ENCODE results near the gene C1QTNF6. TPM values are rescaled to one million over a fixed set of nuclear protein-coding genes. Genes with fewer than 3 reads are reported as not detected.
A peak's percentile ranks its signal among the peaks of the same experiment; 100 is the strongest.

C1QTNF6 gene
- total RNA-seq, 1 experiment from 2014 or later: 1.7 TPM

DNA sequence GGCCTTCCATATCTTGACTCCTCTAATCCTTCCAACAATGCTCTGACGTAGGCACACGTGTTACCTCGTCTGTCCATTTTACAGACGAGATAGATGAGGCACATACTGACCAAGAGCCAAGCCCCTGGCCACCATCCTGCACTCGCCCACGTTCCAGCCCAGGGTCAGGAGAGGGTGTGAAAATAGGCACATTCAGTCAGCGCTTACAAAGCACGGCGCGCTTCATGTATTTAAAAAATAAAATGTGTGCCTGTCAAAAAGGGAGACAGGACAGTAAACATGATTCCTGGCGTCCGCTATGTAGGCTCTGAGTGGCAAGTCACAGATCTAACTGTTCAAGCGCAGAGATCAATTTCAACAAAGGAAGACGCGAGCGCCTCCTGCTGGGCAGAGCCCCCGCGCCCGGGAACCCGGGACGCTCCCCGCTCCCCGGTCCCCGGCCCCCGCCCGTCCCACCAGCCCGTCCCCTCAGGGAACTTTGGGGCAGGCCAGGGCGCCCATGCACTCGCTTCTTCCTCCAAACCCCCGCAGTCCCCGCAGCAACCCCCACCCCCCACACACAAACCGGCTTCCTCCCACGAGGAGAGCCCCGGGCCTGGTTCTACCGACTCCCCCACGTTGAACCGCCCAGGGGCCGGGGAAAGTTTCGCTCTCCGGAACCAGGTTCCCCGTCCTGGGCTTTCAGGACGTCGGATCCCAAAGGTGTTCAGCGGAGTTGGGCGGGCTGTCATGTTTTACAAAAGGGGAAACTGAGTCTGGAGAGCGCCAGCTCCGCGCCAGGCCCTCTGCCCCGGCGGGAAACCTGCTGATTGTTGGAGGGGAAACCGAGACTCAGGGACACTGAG lies 10.4 kb upstream of the C1QTNF6 start:
- H3K4me1 ChIP-seq (ENCODE audit: low read length): peaks cover 28% of the 10 kb centered on the region
- H3K27me3 ChIP-seq (ENCODE audit: low read length): no peaks in the 10 kb centered on the region
- H3K9me3 ChIP-seq (ENCODE audit: low read length): no peaks in the 10 kb centered on the region
- no peaks in the 10 kb centered on the region for H3K36me3 ChIP-seq (ENCODE audit: insufficient read depth, low read length)
- H3K79me2 ChIP-seq (ENCODE audit: low read length): no peaks in the 10 kb centered on the region
- peak overlapping the region; percentile 72; the same call in 1 of the 2 replicates for H2AFZ ChIP-seq (ENCODE audit: low read length)
- peaks cover 11% of the 10 kb centered on the region; the same call in 1 of the 2 replicates for H4K20me1 ChIP-seq (ENCODE audit: insufficient read depth, low read depth, low read length)
- peak overlapping the region; percentile 83 for H3K9ac ChIP-seq (ENCODE audit: low read length)
- DNase-seq: peak; percentile 93
- peak overlapping the region; percentile 78 for H3K4me3 ChIP-seq (ENCODE audit: low read length)
- peak overlapping the region; percentile 94 for H3K4me2 ChIP-seq (ENCODE audit: low read depth, low read length, poor library complexity, severe bottlenecking)
- H3K27ac ChIP-seq (ENCODE audit: low read length): peak overlapping the region; percentile 82
- H3K9me2 ChIP-seq (replicated peaks; ENCODE audit: insufficient read depth, low read length): no peaks in the 10 kb centered on the region

DNA sequence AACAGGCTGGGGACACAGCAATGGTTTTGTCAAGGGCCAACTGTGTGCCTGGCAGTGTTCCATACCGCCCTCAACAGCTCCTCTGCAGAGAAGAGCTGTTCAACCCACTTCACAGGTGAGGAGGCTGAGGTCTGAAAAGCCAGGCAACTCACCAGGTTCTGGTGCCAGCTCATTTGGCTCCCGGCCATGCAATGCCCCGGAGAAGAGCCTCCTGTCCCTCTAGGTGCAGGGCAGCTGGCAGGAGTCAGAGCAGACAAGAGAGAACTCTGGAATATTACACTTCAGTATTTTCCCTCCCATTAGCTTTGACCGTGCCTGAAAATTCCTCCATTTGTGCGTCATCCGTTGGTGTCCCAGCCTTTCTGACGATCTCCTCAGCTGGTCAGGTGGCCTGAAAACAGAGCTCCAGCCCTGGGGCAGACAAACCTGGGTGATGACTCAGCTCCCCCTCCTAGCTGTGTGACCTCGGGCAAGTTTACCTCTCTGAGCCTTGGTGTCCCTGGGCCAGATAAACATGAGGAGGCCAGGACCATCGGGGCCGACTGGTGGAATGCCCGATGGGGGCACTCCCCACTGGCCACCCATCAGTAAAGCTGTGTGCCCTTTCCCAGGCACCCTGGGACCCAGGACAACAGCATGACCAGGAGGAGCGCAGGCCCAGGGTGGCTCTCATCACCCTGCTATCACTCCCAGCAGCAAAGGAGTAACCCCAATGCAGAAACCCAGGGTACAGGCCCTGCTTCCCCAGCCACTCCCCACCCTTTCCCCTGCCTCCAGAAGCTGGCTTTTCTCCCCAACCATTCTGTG lies 9.6 kb upstream of the C1QTNF6 start:
- Histone ChIP-seq H3K4me3 (ENCODE audit: low read length) (peak overlapping the region; percentile 78), H3K79me2 (ENCODE audit: low read length) (no peaks in the 10 kb centered on the region), H2AFZ (ENCODE audit: low read length) (no peak overlapping the region), H3K4me2 (ENCODE audit: low read depth, low read length, poor library complexity, severe bottlenecking) (peak overlapping the region; percentile 94), H3K9me3 (ENCODE audit: low read length) (no peaks in the 10 kb centered on the region), H3K27ac (ENCODE audit: low read length) (no peak overlapping the region), H3K27me3 (ENCODE audit: low read length) (no peaks in the 10 kb centered on the region), H3K4me1 (ENCODE audit: low read length) (peaks cover 28% of the 10 kb centered on the region), H3K9ac (ENCODE audit: low read length) (peak overlapping the region; percentile 83), H4K20me1 (ENCODE audit: insufficient read depth, low read depth, low read length) (peaks cover 11% of the 10 kb centered on the region; the same call in 1 of the 2 replicates), H3K36me3 (ENCODE audit: insufficient read depth, low read length) (no peaks in the 10 kb centered on the region), H3K9me2 (replicated peaks; ENCODE audit: insufficient read depth, low read length) (no peaks in the 10 kb centered on the region)
- DNase-seq: no peak

DNA sequence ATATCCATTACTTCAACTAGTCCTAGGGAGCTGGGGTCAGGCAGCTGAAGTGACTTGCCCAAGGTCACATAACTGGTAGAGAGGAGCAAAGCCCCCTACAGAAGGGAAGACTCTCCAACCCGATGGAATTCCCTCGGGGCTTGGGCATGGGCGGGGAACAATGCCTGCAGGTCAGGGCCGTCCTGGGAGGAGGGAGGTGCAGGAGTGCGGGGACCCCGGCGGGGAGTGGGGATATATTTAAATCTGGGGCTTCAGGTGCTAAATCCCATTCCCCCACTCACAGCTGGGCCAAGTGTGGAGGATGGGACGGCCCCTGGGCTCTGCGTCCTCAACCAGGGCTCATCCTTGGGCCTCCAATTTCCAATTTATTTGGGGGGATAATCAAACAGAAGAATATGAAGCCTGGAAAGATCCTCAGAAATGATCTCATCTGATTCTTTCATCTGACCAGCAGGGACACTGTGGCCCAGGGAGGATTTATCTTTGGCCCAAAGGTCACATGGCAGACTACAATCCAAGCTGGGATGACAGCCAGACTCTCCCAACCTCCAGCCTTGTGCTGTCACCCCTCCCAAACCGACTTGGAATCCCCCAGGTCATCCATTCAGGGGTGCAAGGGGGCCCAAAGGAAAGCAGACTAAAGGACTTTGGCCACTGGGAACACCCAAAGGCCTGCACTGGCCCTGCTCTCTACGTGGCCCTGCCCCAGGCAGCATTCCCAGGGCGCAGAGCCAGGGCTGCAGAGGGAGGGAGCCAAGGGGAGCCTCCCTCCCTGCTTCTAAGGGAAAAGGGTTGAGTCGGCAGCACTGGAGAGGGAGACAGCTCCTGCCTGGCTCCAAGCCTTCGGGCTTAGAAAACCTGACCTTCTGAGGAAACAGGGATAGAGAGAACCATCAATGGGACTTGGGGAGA lies 8.7 kb upstream of the C1QTNF6 start:
- Histone ChIP-seq H3K27ac (ENCODE audit: low read length) (no peak overlapping the region), H2AFZ (ENCODE audit: low read length) (no peak overlapping the region), H3K4me2 (ENCODE audit: low read depth, low read length, poor library complexity, severe bottlenecking) (no peak overlapping the region), H4K20me1 (ENCODE audit: insufficient read depth, low read depth, low read length) (peaks cover 11% of the 10 kb centered on the region; the same call in 1 of the 2 replicates), H3K4me3 (ENCODE audit: low read length) (no peak overlapping the region), H3K36me3 (ENCODE audit: insufficient read depth, low read length) (no peaks in the 10 kb centered on the region), H3K27me3 (ENCODE audit: low read length) (no peaks in the 10 kb centered on the region), H3K9ac (ENCODE audit: low read length) (no peak overlapping the region), H3K4me1 (ENCODE audit: low read length) (peaks cover 28% of the 10 kb centered on the region), H3K79me2 (ENCODE audit: low read length) (no peaks in the 10 kb centered on the region), H3K9me3 (ENCODE audit: low read length) (no peaks in the 10 kb centered on the region), H3K9me2 (replicated peaks; ENCODE audit: insufficient read depth, low read length) (no peaks in the 10 kb centered on the region)
- no peak for DNase-seq

DNA sequence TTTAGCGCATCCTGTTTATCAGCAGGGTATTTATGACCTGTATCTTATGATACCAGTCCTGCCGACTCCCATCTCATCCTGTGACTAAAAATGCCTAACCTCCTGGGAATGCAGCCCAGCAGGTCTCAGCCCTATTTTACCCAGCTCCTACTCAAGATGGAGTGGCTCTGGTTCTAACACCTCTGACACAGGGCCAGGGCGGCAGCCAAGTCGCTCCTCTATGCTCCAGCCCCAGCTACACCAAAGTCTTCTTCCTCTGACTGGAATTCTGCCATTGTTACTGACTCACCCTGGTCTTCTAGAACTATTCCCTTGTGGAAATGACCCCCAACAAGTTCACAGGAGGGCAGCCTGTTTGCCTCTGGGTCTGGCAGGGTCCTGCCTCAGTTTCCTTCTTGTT lies 7.9 kb upstream of the C1QTNF6 start:
- Histone ChIP-seq H3K36me3 (ENCODE audit: insufficient read depth, low read length) (no peaks in the 10 kb centered on the region), H3K27me3 (ENCODE audit: low read length) (no peaks in the 10 kb centered on the region), H3K9ac (ENCODE audit: low read length) (no peak overlapping the region), H4K20me1 (ENCODE audit: insufficient read depth, low read depth, low read length) (peaks cover 11% of the 10 kb centered on the region; the same call in 1 of the 2 replicates), H3K9me2 (replicated peaks; ENCODE audit: insufficient read depth, low read length) (no peaks in the 10 kb centered on the region), H2AFZ (ENCODE audit: low read length) (no peak overlapping the region), H3K4me3 (ENCODE audit: low read length) (no peak overlapping the region), H3K9me3 (ENCODE audit: low read length) (no peaks in the 10 kb centered on the region), H3K4me2 (ENCODE audit: low read depth, low read length, poor library complexity, severe bottlenecking) (no peak overlapping the region), H3K4me1 (ENCODE audit: low read length) (peaks cover 27% of the 10 kb centered on the region), H3K27ac (ENCODE audit: low read length) (no peak overlapping the region), H3K79me2 (ENCODE audit: low read length) (no peaks in the 10 kb centered on the region)
- DNase-seq: no peak

DNA sequence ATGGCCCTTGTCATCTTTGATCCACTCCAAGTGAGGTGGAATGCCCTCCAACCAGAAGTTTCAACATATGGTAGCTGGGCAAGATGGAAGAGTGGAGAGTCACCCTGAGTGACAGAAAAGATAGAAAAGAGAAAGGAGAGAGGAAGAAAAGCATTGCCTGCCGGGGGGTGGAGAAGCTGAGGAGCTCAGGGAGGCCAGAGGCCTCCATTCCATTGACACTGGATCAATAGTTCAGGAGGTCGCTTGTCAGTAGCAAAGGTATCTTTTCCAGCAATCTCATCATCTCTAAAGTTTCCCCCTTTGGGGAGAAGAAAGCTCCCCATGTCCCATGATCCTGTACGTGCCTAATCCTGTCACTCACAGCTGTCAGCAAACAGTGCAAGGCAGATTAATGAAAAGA lies 6.7 kb upstream of the C1QTNF6 start:
- Histone ChIP-seq H3K4me1 (ENCODE audit: low read length) (peaks cover 17% of the 10 kb centered on the region), H3K9me3 (ENCODE audit: low read length) (no peaks in the 10 kb centered on the region), H3K9me2 (replicated peaks; ENCODE audit: insufficient read depth, low read length) (no peaks in the 10 kb centered on the region), H3K4me3 (ENCODE audit: low read length) (no peak overlapping the region), H3K27me3 (ENCODE audit: low read length) (no peaks in the 10 kb centered on the region), H2AFZ (ENCODE audit: low read length) (no peak overlapping the region), H3K79me2 (ENCODE audit: low read length) (no peaks in the 10 kb centered on the region), H3K27ac (ENCODE audit: low read length) (no peak overlapping the region), H3K4me2 (ENCODE audit: low read depth, low read length, poor library complexity, severe bottlenecking) (no peak overlapping the region), H3K9ac (ENCODE audit: low read length) (no peak overlapping the region), H3K36me3 (ENCODE audit: insufficient read depth, low read length) (no peaks in the 10 kb centered on the region), H4K20me1 (ENCODE audit: insufficient read depth, low read depth, low read length) (peaks cover 11% of the 10 kb centered on the region; the same call in 1 of the 2 replicates)
- no peak for DNase-seq

DNA sequence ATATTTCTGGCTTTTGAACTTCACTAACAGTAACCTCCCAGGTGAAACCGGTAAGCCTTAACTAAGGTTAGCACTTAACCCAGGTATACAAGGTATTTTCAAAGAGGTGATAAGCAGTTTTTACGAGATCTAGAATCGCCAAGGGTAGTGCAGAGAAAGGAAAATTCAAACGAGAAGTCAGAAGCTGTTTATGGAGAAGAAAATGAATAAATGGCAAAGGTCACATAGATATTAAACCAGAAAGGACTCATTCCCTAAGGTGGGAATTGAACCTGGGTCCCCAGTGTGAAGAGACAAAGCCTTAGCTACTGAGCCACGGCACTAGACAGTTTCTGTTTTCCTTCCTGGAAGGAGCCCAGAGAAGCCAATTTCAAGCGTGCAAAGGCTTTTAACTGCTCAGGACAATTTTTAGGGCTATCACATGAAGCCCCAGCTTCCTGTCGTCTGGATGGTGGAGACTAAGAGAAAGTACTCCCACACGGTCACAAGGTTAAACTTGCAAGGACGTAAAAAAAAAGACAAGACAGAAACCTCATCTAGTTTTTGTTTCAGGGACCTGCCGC lies 5.7 kb upstream of the C1QTNF6 start:
- peaks cover 9% of the 10 kb centered on the region for H3K4me1 ChIP-seq (ENCODE audit: low read length)
- no peak overlapping the region for H2AFZ ChIP-seq (ENCODE audit: low read length)
- H3K4me3 ChIP-seq (ENCODE audit: low read length): no peak overlapping the region
- no peak overlapping the region for H3K27ac ChIP-seq (ENCODE audit: low read length)
- no peaks in the 10 kb centered on the region for H3K79me2 ChIP-seq (ENCODE audit: low read length)
- no peaks in the 10 kb centered on the region for H3K9me2 ChIP-seq (replicated peaks; ENCODE audit: insufficient read depth, low read length)
- no peaks in the 10 kb centered on the region for H3K27me3 ChIP-seq (ENCODE audit: low read length)
- no peak overlapping the region for H3K4me2 ChIP-seq (ENCODE audit: low read depth, low read length, poor library complexity, severe bottlenecking)
- H3K9ac ChIP-seq (ENCODE audit: low read length): no peak overlapping the region
- H3K9me3 ChIP-seq (ENCODE audit: low read length): no peaks in the 10 kb centered on the region
- no peaks in the 10 kb centered on the region for H3K36me3 ChIP-seq (ENCODE audit: insufficient read depth, low read length)
- no peak for DNase-seq
- peaks cover 11% of the 10 kb centered on the region; the same call in 1 of the 2 replicates for H4K20me1 ChIP-seq (ENCODE audit: insufficient read depth, low read depth, low read length)

DNA sequence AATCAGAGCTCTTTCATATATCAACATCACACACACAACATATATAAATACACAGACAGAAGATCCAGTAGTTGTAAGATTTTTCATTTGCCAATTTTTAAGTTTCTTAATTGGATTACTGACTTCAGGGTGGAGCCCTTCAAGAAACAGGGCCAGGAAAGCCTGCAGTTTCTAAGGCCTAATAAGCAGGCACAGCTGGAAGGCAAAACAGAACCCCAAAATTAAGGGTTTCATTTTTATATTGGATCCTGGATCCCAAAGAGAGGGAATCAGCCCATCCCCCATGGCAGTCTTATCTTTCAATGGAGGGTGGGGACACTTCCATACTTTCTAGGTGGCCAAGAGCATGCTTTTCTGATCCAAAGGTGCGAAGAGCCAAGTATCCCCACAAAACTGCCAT lies 4.7 kb upstream of the C1QTNF6 start:
- Histone ChIP-seq H3K36me3 (ENCODE audit: insufficient read depth, low read length) (no peaks in the 10 kb centered on the region), H4K20me1 (ENCODE audit: insufficient read depth, low read depth, low read length) (peaks cover 8% of the 10 kb centered on the region; the same call in 1 of the 2 replicates), H3K27me3 (ENCODE audit: low read length) (no peaks in the 10 kb centered on the region), H3K4me1 (ENCODE audit: low read length) (peaks cover 2% of the 10 kb centered on the region; the same call in 1 of the 2 replicates), H3K79me2 (ENCODE audit: low read length) (no peaks in the 10 kb centered on the region), H3K9me2 (replicated peaks; ENCODE audit: insufficient read depth, low read length) (no peaks in the 10 kb centered on the region), H3K9ac (ENCODE audit: low read length) (no peak overlapping the region), H3K27ac (ENCODE audit: low read length) (no peak overlapping the region), H3K4me2 (ENCODE audit: low read depth, low read length, poor library complexity, severe bottlenecking) (no peak overlapping the region), H3K9me3 (ENCODE audit: low read length) (no peaks in the 10 kb centered on the region), H3K4me3 (ENCODE audit: low read length) (no peak overlapping the region), H2AFZ (ENCODE audit: low read length) (no peak overlapping the region)
- no peak for DNase-seq

All from Karpas-422 (cell line).